SK-N-SH (cell line): ENCODE data around the gene ACTL10.

ENCODE experiments used
- EZH2phosphoT487 ChIP-seq: fragments of 200-600 bp; sonication (generic); IDR thresholded peaks from 2 replicates; pipeline ENCODE4 v1.6.1; 2017; ENCODE audit warnings: low read depth, mixed run types, mild to moderate bottlenecking, antibody characterized with exemption, moderate library complexity, borderline replicate concordance
- GATA2 ChIP-seq: sonication (generic); formaldehyde crosslinking; IDR thresholded peaks from 2 replicates; pipeline ENCODE4 v1.5.0; 2020; ENCODE audit warnings: mild to moderate bottlenecking, missing genetic modification reagents
- JUND ChIP-seq: IDR thresholded peaks from 2 replicates; pipeline ENCODE4 v1.4.0; 2012
- POLR2AphosphoS5 ChIP-seq: IDR thresholded peaks from 2 replicates; pipeline ENCODE4 v1.6.1; 2012; ENCODE audit warnings: low read depth, low read length
- SMC3 ChIP-seq: IDR thresholded peaks from 2 replicates; pipeline ENCODE4 v1.6.1; 2012; ENCODE audit warnings: low read depth, low read length, improper control_type of control experiment
- TCF12 ChIP-seq: IDR thresholded peaks from 2 replicates; pipeline ENCODE4 v1.4.0; 2012
- YY1 ChIP-seq: IDR thresholded peaks from 2 replicates; pipeline ENCODE4 v1.4.0; 2012; ENCODE audit warnings: low read depth, mild to moderate bottlenecking
- TF ChIP-seq, protein P1 (sequence below): fragments of 200-600 bp; sonication (generic); IDR thresholded peaks from 2 replicates; pipeline ENCODE4 v1.6.1; 2017; ENCODE audit warnings: antibody characterized with exemption, mild to moderate bottlenecking, moderate library complexity

DNA sequence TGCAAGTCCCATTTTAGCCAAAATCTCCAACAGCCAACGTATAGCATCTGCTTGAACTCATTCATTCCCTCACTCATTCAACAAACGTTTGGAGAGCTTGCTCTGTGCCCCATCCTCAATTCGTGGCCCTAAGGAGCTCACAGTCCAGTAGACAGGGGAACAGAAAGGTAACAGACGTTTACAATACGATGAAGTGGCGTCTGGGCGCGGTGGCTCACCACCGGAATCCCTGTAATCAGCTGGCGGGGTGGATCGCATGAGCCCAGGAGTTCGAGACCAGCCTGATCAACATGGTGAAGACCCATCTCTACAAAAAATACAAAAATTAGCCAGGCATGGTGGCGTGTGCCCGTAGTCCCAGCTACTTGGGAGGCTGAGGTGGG lies 20.2 kb downstream of the ACTL10 start:
- TF ChIP-seq, protein P1, sequence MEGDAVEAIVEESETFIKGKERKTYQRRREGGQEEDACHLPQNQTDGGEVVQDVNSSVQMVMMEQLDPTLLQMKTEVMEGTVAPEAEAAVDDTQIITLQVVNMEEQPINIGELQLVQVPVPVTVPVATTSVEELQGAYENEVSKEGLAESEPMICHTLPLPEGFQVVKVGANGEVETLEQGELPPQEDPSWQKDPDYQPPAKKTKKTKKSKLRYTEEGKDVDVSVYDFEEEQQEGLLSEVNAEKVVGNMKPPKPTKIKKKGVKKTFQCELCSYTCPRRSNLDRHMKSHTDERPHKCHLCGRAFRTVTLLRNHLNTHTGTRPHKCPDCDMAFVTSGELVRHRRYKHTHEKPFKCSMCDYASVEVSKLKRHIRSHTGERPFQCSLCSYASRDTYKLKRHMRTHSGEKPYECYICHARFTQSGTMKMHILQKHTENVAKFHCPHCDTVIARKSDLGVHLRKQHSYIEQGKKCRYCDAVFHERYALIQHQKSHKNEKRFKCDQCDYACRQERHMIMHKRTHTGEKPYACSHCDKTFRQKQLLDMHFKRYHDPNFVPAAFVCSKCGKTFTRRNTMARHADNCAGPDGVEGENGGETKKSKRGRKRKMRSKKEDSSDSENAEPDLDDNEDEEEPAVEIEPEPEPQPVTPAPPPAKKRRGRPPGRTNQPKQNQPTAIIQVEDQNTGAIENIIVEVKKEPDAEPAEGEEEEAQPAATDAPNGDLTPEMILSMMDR: no peak
- TF ChIP-seq YY1: no peak
- no peak for TF ChIP-seq TCF12
- TF ChIP-seq JUND: no peak
- TF ChIP-seq SMC3: no peak
- TF ChIP-seq EZH2phosphoT487: no peak
- TF ChIP-seq POLR2AphosphoS5: no peak
- no peak for TF ChIP-seq GATA2 (CRISPR knock-in tag)
